CD1c-positive myeloid dendritic cell (primary cell): Measurements from ENCODE around the gene HYAL2.
"Not testable (repeated sequence)": the region's sequence is repeated elsewhere in the genome, so short reads cannot be mapped to it uniquely, and the experiment has no call there.

Experiments used
- DNase-seq: peaks from one replicate; pipeline ENCODE4 v3.0.0-alpha.2; 2016; ENCODE audit errors: extremely low spot score

HYAL2 gene

GRCh38 chr3:50292159-50293078 is 30.1 kb downstream of the HYAL2 start, which contains the start of gene IFRD2:
TSS of gene IFRD2 (minus strand) at chr3:50292429. CDS start at chr3:50292274, 155 bp downstream.
- peak; percentile 98 for DNase-seq

- DNase-seq, result no peak
Measured at GRCh38 chr3:50290161-50290641, 32.3 kb downstream of the HYAL2 start.

GRCh38 chr3:50289130-50289529 is 33.4 kb downstream of the HYAL2 start:
- no peak for DNase-seq

DNA sequence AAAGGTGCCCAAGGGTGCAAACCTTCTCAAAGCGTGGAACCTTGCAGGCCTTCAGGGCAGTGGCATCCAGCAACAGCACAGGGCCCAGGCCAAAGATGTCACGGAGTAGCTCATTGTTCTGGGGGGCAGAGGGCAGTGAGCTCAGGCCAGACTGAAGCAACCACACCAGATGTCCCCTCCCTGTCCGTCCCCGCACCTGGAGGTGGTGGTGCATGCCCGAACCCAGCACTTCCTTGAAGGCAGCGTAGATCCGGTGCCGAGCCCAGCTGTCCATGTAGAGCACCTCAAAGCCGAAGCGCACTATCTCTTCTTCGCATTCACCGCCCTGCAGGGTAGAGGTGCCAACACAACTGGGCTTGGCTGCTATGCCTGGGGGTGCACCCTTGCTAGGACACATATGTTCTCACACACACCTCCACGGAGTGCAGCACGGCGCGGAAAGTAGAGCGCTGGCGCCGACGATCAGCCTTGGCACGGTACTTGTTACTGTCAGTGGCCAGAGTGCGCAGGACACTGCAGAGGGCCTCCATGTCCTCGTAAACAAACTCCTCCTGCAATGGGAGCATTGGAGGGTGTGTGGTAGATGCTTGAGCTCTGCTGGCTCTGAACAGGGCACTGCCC is 34.0 kb downstream of the HYAL2 start:
- no peak for DNase-seq

DNA sequence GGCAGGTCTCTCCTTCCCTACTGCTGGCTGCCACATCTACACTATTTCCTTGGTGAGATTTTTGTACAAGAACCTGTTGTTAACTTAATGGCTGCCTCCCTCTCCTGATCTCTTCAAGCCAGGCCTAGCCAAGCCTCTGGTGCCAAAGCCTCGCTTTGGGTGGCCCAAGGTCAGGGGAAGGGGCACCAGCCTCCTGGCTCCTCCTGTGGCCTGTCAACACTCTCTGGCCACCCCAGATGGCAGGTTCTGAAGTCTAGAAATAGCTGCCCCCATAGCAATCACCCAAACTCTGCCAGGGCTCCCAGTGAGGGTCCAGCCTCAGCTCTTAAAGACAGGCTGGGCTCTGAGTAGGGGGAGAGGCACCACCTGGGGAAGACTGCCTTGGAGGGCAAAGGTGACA is 35.3 kb downstream of the HYAL2 start:
- DNase-seq, result no peak

DNA sequence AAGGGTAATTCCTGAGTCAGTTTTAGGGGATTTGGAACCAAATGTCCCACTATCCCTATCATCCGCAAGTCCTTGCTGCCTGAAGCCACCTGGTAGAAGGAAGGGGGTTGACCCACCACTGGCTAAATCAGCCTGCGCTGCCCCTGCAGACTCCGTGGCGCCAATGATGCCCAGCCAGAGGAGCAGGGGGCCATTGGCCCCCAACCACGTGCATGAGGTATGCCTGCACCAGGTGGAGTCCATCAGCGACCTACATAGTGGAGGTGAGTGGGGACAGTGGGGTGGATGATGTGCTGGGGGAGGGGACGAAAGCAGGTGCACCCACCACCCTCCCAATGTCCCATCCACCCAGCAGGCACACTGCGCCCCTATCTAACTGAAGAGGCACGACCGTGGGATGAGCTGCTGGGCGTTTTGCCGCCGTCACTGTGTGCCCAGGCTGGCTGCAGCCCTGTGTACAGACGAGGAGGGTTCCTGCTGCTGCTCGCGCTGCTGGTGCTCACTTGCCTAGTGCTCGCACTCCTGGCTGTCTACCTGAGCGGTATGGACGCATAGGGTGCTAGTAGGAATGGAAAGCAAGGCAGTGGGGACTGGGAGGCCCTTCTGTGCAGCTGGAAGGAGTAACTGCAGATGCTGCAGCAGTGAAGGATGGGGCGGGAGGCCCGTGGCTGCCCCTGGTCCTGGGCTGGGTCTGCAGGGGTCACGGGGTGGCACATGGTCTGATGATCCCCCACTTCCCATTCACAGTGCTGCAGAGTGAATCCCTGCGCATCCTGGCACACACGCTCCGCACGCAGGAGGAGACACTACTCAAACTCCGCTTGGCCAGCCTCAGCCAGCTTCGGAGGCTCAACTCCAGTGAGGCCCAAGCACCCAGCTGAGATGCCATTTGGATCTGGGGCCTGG is 36.0 kb downstream of the HYAL2 start:
- DNase-seq, result no peak

- DNase-seq, result not testable (repeated sequence)
Measured at GRCh38 chr3:50284121-50284520, 38.4 kb downstream of the HYAL2 start.

GRCh38 chr3:50279255-50280016 is 43.1 kb downstream of the HYAL2 start:
- no peak for DNase-seq

DNA sequence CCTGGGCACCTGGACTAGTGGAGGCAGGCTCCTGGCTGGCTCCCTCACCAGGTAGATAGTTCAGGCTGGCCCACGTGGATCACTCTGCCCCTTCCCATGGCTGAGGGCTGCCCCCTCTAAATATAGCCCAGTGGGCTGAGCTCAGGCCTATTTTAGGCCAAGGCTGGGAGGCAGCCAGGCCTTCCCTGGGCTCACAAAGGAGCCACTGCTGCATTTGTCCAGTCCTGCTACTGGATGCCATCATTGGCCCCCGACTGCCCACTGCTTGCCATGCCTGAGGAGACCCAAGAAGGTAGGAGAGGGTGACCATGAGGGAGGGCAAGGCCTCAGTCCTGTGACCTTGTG is 43.7 kb downstream of the HYAL2 start, which contains the start of gene LSMEM2:
Gene LSMEM2 (plus strand): TSS at position 208 of the 345 bp plus-strand sequence. CDS start 27 bp downstream, at position 235.
- no peak for DNase-seq

DNA sequence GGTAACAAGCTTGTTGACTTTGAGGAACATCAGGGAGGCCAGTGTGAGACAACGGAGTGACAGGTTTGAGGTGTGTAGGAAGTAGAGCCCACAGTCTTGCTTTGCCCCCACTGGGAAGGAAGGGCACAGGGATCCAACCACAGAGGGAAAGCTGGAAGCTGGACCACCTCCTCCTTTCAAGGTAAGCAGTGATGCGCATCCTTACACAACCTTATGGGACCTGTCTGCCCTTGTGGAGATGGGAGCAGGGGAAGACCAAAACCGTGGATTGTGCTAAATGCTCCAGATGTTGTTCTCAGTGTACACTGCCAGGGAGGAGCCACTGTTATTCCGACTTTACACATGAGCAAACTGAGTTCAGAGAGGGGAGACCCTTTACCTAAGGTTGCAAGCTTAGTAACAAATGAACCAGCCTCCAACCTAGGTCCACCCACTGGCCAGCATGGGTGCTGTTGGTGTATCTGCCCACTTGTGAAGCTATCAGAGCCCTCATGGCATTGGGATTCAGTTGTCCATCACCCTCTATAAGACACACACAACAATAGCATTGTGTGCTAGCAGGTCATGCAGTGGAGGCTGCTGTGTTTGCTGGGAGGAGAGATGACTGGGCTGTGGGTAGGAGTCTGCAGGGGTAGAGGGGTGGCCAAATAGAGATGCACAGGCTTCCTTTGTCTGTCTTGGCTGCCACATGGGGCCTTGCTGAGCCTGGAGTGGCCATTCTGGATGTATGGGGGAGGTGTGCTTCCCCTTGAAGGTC is 44.2 kb downstream of the HYAL2 start:
- DNase-seq, result no peak

DNA sequence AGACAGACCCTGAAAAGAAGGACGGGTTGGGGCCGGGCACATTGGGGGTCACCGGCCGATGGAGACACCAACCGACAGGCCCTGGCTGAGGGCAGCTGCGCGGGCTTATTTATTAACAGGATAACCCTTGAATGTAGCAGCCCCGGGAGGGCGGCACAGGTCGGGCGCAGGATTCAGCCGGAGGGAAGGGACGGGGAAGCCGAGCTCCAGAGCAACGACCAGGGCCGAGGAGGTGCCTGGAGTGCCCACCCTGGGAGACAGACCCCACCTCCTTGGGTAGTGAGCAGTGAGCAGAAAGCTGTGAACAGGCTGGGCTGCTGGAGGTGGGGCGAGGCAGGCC is 45.8 kb downstream of the HYAL2 start:
- no peak for DNase-seq

- DNase-seq, result peak; percentile 42
Measured at GRCh38 chr3:50275996-50276761, 46.4 kb downstream of the HYAL2 start.

DNA sequence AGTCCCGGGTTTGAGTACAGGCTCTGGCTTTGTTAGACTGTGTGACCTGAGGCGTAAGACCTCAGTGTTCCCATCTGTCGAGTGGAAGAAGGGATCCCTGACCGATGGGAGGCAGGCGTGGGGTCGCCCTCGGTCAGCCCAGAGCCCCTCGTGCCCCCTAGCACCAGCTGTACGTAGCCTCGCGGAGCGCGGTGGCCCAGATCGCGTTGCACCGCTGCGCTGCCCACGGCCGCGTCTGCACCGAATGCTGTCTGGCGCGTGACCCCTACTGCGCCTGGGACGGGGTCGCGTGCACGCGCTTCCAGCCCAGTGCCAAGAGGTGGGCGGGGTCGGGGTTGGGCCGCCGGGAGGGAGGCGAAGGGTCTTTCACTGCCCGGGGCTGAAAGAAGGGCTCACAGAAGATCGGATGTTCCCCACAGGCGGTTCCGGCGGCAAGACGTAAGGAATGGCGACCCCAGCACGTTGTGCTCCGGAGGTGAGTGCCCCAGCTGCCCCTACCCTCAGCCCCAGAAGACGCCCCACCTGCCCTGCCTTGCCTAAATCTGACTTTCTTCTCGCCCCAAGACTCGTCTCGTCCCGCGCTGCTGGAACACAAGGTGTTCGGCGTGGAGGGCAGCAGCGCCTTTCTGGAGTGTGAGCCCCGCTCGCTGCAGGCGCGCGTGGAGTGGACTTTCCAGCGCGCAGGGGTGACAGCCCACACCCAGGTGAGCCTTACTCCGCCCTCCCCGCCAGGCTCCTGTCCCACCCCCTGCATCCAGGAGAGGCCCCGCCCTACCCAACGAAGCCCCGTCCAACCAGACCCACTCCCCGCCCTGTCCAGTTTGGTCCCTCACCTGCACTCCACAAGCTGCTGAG is 47.2 kb downstream of the HYAL2 start:
- no peak for DNase-seq

GRCh38 chr3:50274371-50275104 is 48.0 kb downstream of the HYAL2 start:
- DNase-seq, result peak; percentile 81

- DNase-seq, result no peak
Measured at GRCh38 chr3:50273689-50274065, 48.9 kb downstream of the HYAL2 start.

- DNase-seq, result peak; percentile 95
Measured at GRCh38 chr3:50272911-50273688, 49.4 kb downstream of the HYAL2 start.

DNA sequence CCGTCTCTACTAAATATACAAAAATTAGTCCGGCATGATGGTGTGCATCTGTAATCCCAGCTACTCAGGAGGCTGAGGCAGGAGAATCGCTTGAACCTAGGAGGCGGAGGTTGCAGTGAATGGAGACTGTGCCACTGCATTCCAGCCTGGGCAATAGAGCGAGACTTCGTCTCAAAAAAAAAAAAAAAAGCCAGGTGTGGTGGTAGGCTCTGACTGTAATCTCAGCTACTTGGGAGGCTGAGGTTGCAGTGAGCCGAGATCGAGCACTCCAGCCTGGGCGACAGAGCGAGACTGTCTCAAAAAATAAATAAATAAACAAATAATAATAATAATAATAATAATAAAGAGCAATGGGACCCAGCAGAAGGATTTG is 50.0 kb downstream of the HYAL2 start:
- not testable (repeated sequence) for DNase-seq
